Pulmonary artery endothelial cell (primary cell): Measurements from ENCODE around the gene CD33. TPM values are rescaled to one million over a fixed set of nuclear protein-coding genes. Genes with fewer than 3 reads are reported as not detected.
"Not testable (repeated sequence)": the region's sequence is repeated elsewhere in the genome, so short reads cannot be mapped to it uniquely, and the experiment has no call there.

Experiments used
- DNase-seq: peaks from one replicate; pipeline ENCODE4 v3.0.0-alpha.2; 2011; ENCODE audit warnings: low read depth, low spot score
- total RNA-seq: library from RNA; depleted of rRNA; stranded (reverse); fragments of >200 nt; gene quantifications from 2 replicates; pipeline ENCODE4 v1.2.3, GENCODE V29; 2014

The CD33 gene
- not detected in 2 replicates for total RNA-seq

DNA sequence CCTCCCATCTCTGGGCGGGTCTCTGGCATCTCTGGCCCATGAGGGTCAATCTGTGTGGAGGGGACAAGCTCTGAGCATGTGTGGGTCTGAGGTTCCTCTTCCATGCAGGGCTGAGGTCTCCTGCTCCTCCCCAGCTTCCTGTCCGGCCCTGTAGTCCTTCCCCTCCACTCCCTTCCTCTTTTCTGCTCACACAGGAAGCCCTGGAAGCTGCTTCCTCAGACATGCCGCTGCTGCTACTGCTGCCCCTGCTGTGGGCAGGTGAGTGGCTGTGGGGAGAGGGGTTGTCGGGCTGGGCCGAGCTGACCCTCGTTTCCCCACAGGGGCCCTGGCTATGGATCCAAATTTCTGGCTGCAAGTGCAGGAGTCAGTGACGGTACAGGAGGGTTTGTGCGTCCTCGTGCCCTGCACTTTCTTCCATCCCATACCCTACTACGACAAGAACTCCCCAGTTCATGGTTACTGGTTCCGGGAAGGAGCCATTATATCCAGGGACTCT is at the start of gene CD33:
CD33 (plus strand) TSS at position 183 of the 496 bp plus-strand sequence; CDS start at position 222, 39 bp downstream.
- not testable (repeated sequence) for DNase-seq

GRCh38 chr19:51179256-51179655 is 45.6 kb upstream of the CD33 start:
- no peak for DNase-seq

DNA sequence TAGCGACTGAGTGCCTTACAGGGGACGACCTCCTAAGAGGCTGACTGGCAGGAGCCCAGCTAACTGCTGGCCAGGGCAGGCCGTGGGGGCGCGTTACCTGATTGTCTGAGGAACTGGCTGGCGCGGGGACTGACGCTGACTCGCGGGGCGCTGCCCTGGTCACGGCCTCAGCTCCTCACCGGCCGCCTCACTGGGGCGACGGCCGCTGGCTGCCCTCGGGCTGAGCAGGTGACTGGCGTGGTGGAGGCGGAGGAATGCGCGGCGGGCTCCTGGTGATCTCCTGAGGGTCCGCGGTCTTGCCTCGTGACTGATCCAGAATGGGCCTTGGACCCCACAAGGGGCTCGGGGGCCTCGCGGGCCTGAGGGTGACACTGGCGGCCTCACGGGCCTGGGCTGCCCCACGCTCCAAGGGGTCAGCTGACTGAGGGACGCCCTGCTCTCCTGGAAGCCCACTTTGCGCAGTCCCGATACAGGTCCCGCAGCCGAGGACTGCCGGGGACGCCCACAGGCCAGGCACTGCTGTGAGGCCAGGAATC is 43.4 kb upstream of the CD33 start:
- no peak for DNase-seq

DNA sequence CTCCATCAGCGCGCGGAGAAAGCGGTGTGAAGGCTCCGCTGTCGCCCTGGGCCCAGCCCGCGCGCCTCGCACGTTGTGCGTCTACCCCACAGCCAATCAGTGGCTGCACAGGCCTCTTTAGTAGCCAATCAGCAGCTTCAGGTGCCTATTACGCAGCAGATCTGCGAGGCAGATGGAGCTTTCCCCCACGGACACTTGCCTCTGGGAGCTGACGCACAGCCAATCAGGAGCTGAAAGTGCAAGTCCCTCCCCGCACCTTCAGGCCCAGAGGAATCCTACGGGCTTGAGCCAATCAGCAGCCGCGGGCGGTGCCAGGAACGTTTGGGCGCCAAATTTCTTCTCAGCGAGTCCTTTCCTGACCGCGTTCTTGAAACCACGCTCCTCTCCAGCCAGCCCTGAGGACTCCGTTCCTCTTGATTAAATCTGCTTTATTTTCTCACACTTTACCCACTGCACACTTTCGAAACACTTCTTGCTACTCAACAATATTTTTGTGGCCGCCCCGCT is 42.9 kb upstream of the CD33 start:
- no peak for DNase-seq

- no peak for DNase-seq
These were observed 41.3 kb upstream of the CD33 start for GRCh38 chr19:51183629-51184028.

DNA sequence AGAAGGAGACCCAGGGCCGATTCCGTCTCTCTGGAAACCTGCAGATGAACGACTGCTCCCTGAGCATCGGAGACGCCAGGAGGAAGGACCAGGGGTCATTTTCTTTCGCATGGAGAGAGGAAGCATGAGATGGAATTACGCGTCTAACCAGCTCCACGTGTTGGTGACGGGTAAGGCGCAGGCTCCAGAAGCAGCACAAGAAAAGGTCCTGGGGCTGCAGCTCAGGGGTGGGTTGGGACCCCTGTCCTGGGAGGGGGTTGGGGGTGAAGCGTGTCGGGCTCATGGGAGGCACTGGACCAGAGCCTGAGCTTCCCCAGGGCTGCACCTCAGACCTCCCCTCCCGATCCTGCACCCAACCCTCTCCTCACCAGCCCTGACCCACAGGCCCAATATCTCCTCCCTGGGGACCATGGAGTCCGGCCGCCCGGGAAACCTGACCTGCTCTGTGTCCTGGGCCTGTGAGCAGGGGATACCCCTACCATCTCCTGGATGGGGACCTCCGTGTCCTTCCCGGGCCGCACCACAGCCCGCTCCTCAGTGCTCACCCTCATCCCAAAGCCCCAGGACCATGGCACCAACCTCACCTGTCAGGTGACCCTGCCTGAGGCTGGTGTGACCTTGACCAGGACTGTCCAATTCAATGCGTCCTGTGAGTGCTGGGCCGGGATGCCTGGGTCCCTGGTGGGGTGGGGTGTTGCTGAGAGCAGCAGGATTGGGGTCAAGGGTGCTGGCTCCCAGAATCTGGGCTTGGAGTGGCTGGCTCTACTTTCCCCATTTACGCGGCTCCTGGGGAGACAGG is 39.6 kb upstream of the CD33 start:
- DNase-seq: no peak

DNA sequence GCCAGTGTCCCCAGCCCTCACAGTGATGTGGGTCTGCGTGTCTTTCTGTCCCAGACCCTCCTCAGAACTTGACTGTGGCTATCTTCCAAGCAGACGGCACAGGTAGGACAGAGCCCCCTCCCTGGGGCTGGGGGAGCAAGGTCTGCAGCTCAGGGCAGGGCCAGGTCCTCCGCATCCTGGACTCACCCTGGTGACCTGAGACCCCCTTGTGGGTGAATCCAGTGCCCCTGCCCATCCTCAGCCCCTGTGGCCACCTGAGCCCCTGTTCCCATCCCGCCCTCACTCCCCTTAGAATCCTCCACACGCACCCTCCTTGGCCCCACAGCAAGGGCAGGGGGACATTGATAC is 39.0 kb upstream of the CD33 start:
- DNase-seq: no peak

DNA sequence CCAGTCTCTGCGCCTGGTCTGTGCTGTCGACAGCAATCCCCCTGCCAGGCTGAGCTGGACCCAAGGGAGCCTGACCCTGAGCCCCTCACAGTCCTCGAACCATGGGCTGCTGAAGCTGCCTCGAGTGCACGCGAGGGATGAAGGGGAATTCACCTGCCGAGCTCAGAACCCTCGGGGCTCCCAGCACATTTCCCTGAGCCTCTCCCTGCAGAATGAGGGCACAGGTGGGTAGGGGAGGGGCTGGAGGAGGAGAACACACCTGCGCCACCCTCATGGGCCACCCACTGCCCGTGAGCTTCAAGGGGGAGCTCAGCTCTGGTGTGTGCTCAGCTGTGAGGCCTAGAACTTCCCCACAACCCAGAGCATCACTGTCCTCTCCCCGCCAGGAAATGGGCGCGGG is 38.6 kb upstream of the CD33 start:
- no peak for DNase-seq

- no peak for DNase-seq
These were observed 37.3 kb upstream of the CD33 start for GRCh38 chr19:51187395-51188226.

DNA sequence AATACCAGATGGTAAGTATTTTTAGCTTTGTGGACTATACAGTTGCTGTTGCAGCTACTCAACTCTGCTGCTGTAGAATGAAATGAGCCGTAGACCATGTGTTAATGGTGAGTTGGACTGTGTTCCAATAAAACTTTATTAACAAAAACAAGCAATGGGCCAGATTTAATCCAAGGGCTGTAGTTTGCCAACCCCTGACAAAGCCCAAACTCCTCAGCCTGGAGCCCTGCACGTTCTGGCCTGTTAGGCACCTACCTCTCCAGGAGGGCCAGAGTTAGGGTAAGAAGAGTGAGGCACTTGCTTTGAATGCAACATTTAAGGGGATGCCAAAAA is 36.7 kb upstream of the CD33 start:
- no peak for DNase-seq

GRCh38 chr19:51192689-51193088 is 32.2 kb upstream of the CD33 start:
- DNase-seq: no peak

- no peak for DNase-seq
These were observed 30.2 kb upstream of the CD33 start for GRCh38 chr19:51194527-51195315.

- no peak for DNase-seq
These were observed 29.6 kb upstream of the CD33 start for GRCh38 chr19:51195316-51195586.

GRCh38 chr19:51195616-51196015 is 29.3 kb upstream of the CD33 start:
- no peak for DNase-seq

GRCh38 chr19:51196181-51196580 is 28.7 kb upstream of the CD33 start:
- DNase-seq: no peak

DNA sequence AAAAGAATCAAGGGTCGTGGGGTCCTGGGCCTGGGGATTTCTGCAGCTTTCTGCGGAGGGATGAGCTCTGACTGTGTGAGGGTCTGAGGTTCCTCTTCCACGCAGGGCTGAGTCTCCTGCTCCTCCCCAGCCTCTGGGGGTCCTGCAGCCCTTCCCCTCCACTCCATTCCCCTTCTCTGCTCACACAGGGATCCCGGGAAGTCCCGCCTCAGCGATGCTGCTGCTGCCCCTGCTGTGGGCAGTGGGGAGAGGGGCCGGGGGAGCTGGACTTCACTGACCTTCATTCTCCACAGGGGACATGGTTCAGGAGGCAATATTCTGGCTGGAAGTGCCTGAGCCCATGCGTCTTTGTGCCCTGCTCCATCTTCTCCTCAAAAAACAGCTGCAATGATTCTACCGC is 26.2 kb upstream of the CD33 start:
- DNase-seq: no peak

DNA sequence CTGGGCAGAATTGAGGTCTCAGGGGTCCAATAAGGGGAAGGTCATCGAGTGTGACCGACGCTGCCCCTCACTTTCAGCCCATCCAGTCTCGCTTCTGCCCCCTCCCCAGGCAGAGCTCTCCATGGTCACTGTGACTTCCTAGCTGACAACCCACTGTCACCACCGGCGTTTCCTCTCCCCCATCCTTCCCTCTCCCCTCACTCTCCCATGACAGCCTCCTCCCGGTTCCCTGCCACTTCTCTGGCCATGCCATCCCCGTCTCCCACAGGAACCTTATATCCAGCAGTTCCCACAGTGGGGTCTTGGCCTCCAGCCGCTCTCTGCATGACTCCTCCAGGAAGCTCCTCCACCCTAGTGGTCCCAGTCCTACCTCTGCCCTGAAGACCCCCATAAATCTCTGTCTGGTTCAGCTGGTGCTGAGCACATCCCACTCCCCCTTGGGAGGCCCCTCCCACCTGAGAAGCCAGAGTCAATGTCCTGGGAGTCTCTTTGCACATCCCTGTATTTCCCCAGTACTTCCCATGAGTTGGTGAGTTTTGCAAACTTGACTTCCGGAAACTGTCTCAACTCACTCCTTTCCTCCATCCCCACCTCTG is 24.7 kb upstream of the CD33 start:
- no peak for DNase-seq

DNA sequence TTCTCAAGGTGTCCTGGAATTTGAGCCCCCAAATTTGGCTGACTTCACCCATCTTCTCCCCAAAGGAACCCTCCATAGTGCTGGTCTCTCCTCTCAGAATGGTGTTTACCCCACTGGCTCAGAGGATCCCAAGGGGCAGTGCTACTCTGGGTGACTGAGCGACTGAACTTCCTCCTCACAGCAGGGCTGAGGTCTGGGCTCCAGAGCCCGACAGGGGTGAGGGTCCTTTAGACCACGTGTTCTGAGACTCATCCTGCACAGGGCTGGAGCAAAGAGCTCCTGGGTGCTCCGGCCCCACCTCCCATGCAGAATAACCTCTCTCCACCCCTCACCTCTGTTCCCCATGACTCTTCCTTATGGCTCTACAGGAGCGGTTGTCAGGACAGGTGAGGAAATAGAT is 23.2 kb upstream of the CD33 start:
- DNase-seq: no peak

DNA sequence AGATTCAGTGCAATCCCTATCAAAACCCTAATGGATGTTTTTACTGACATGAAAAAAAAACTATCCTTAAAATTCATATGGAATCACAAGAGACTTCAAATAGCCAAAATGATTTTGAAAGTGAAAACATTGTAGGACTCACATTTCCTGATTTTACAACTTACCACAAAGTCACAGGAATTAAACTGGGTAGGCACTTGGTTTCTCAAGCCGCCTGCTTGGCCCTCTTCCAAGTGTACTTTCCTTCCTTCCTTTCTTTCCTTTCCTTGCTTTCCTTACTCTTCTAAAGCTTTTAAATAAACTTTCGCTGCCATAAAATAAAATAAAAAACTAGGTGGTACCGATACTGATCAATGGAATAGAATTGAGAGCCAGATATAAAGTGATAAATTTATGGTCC is 21.0 kb upstream of the CD33 start:
- no peak for DNase-seq

DNA sequence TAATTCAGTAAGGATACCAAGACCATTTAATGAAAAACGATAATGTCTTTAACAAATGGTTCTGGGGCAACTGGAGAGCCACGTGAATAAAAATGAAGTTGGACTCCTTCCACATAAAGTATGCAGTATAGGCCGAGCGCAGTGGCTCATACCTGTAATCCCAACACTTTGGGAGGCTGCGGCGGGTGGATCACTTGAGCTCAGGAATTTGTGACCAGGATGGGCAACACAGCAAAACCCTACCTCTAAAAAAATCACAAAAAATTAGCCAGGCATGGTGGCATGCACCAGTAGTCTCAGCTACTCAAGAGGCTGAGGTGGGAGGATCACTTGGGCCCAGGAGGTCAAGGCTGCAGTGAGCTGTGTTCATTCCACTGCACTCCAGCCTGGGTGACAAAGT is 20.6 kb upstream of the CD33 start:
- DNase-seq: no peak

DNA sequence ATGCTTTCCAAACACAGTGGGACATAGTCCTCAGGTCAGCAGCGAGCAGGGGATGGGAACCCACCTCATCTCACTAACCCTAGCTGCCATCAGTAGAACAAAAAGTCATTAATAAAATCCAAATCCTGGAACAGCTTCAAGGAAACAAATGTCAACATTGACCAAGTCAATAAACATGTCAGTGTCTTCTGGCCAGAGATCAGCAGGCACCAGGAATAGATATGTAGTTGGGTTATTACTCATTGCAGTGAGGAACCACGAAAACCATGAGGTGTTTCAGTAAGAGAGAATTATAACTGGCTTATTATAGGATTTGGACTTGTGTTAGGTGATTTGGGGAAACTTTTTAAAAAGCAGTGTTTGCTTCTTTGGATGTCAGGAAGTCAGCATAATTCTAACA is 17.1 kb upstream of the CD33 start:
- DNase-seq: no peak
